HG03108 (cell line): ENCODE data around the gene DMD.
A peak's percentile ranks its signal among the peaks of the same experiment; 100 is the strongest.

Source experiments
- ATAC-seq: cut with Tn5 transposase; IDR thresholded peaks from one replicate; pipeline ENCODE4 v1.9.1; 2021; ENCODE audit warnings: moderate library complexity; ENCODE audit not compliant: unreplicated experiment

Gene DMD

GRCh38 chrX:31092970-31093638 is 2118.2 kb downstream of the DMD start:
- ATAC-seq: peak; percentile 40

DNA sequence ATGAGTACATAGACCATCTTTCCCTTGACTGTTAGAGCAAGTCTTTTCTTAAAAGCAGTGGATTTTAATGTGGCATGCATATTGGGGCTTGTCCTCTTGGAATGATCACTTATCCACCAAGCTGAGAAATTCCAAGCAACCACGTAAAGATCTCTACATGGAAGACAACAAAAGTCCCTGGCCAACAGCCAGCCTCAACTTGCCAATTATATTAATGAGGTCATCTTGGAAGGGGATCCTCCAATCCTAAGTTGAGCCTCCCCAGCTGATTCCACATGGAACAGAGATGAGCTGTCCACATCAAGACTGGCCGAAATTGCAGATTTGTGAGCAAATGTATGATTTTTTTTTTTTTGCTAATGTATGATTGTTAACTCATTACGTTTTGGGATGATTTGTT is 2118.9 kb downstream of the DMD start:
- no peak for ATAC-seq

- ATAC-seq: no peak
These were observed 2119.5 kb downstream of the DMD start for GRCh38 chrX:31091819-31092218.

DNA sequence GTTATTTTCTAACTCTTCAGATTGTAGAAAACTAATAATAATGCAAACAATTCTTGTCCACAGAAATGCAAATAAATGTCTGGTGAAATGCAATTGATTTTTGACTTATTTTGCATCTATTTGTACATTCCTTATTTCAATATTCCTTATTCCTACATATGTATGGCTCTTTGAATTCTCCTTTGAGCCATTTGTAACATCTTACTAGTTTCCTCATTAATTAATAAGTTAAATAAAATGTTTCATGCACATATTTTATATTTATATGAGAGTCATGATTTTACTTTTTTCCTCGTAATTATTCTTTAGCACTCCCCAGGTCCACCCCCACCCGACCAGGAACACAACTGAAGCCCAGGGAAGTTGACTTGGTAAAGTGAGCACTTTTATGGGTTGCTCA is 2136.8 kb downstream of the DMD start:
- ATAC-seq: no peak

DNA sequence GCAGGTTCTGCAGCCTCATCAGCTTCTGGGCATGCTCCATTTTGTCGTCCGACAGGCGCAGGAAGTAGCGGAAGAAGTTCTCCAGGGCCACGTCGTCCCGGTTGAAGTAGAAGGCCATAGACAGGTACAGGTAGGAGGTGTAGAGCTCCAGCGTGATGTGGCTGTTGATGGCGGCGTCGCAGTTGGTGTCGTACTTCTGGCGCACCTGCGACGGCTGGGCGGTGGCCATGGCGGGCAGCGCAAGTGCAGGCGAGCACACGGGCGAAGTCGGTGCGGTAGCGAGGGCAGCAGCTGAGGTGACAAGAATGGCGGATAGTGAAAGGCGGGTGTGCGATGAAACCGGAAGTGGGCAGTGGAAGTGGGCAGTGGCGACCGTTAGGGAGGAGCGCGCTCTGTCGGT is 2139.6 kb downstream of the DMD start, which contains the start of gene FTHL17:
Gene FTHL17 (minus strand): TSS at position 317 of the 400 bp plus-strand sequence. CDS start 88 bp downstream, at position 229.
- no peak for ATAC-seq

GRCh38 chrX:31071262-31071661 is 2140.1 kb downstream of the DMD start:
- ATAC-seq: no peak

- ATAC-seq: no peak
These were observed 2141.3 kb downstream of the DMD start for GRCh38 chrX:31070057-31070468.
